ENCODE results near the gene SLCO1B1. TPM values are rescaled to one million over a fixed set of nuclear protein-coding genes. Genes with fewer than 3 reads are reported as not detected.

The SLCO1B1 gene
- total RNA-seq, 1 donor from 2014 or later, result not detected

DNA sequence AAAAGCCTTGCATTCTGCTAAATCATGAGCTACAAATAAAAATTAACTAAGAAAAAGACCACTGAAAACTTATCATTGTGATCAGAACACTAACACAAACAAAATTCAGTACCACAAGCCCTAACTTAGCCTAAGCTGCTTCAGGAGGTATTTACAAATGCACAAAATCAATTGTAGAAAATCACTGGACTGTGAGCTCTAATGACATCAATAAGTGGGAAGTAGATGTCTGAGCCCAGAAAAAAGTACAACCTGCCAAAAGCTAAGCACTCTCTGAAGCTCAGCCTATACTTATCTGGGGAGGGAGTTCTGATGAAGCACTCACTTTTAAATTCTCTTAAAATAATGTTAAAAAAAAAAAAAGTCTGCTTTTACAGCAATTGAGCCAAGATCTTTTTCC, 92.9 kb downstream of the SLCO1B1 start:
- TF ChIP-seq, protein P1, sequence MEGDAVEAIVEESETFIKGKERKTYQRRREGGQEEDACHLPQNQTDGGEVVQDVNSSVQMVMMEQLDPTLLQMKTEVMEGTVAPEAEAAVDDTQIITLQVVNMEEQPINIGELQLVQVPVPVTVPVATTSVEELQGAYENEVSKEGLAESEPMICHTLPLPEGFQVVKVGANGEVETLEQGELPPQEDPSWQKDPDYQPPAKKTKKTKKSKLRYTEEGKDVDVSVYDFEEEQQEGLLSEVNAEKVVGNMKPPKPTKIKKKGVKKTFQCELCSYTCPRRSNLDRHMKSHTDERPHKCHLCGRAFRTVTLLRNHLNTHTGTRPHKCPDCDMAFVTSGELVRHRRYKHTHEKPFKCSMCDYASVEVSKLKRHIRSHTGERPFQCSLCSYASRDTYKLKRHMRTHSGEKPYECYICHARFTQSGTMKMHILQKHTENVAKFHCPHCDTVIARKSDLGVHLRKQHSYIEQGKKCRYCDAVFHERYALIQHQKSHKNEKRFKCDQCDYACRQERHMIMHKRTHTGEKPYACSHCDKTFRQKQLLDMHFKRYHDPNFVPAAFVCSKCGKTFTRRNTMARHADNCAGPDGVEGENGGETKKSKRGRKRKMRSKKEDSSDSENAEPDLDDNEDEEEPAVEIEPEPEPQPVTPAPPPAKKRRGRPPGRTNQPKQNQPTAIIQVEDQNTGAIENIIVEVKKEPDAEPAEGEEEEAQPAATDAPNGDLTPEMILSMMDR (IDR thresholded peaks at IDR 0.05; ENCODE audit: insufficient read depth, low read length, poor library complexity, severe bottlenecking), result no peak
- Histone ChIP-seq H3K27me3 (ENCODE audit: control insufficient read depth, insufficient read depth, low read length) (no peaks in the 10 kb centered on the region), H3K4me3 (ENCODE audit: low read depth, low read length) (no peak overlapping the region), H3K36me3 (ENCODE audit: control insufficient read depth, insufficient read depth, low read length) (no peaks in the 10 kb centered on the region)
- no peak for DNase-seq (ENCODE audit: low read depth)

DNA sequence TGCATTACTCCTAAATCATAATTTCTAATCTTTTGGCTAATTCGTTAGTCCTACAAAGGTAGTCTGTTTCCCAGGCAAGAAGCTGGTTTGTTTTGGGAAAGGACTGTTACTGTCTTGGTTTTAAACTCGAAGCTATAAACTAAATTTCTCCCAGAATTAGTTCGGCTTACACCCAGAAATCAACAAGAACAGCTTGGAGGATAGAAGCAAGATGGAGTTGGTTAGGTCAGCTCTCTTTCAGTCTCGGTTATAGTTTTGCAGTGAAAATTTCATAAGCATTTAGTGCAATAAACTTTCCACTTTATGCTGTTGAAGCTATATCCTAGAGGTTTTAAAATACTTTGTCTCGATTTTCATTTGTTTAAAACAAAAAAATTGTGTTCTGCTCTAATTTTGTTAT, 103.4 kb downstream of the SLCO1B1 start:
- no peak for DNase-seq (ENCODE audit: low read depth)
- TF ChIP-seq, protein P1 (IDR thresholded peaks at IDR 0.05; ENCODE audit: insufficient read depth, low read length, poor library complexity, severe bottlenecking), result no peak

DNA sequence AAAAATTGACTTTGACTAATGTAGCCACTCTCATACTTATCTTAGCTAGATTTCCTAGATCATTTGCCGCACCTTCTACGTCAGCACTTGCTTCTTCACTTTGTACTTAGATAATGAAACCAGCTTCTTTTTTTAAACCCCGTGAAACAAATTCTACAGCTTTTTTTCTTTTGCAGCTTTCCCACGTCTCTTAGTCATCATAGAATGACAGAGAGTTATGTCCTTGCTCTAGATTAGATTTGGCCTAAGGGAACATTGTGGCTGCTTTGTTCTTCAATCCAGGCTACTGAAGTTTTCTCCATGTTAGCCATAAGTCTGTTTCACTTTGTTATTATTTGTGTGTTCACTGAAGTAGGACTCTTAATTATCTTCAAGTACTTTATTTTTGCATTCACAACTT, 108.9 kb downstream of the SLCO1B1 start:
- H3K27me3 ChIP-seq (ENCODE audit: control insufficient read depth, insufficient read depth, low read length), result no peaks in the 10 kb centered on the region
- H3K36me3 ChIP-seq (ENCODE audit: control insufficient read depth, insufficient read depth, low read length), result no peaks in the 10 kb centered on the region
- TF ChIP-seq, protein P1 (IDR thresholded peaks at IDR 0.05; ENCODE audit: insufficient read depth, low read length, poor library complexity, severe bottlenecking), result no peak
- no peak for DNase-seq (ENCODE audit: low read depth)
- no peak overlapping the region for H3K4me3 ChIP-seq (ENCODE audit: low read depth, low read length)

More for the DNA sequence above, 103.4 kb downstream of the SLCO1B1 start:
- Histone ChIP-seq H3K4me3 (ENCODE audit: low read depth, low read length) (no peak overlapping the region), H3K36me3 (ENCODE audit: control insufficient read depth, insufficient read depth, low read length) (no peaks in the 10 kb centered on the region), H3K27me3 (ENCODE audit: control insufficient read depth, insufficient read depth, low read length) (no peaks in the 10 kb centered on the region)

DNA sequence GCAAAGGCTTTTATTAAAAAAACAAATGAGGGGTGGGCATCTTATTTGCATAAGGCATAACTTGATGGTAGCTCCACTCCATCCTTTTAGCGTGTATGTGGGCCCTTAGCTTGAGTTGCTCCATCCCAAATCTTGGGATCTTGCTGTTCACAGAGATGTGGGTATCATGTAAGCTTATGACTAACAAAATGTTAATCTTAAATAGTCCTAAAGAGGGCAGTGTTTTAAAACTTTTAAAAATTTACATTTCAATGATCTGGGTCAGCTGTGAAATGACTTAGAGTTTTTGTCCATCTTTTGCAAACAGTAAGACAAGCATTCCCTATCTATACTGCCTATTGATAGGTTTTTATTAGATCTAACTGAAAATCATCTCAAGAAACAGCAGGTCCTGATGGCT, 117.7 kb downstream of the SLCO1B1 start:
- TF ChIP-seq, protein P1 (IDR thresholded peaks at IDR 0.05; ENCODE audit: insufficient read depth, low read length, poor library complexity, severe bottlenecking), result no peak
- Histone ChIP-seq H3K4me3 (ENCODE audit: low read depth, low read length) (no peak overlapping the region), H3K27me3 (ENCODE audit: control insufficient read depth, insufficient read depth, low read length) (no peaks in the 10 kb centered on the region), H3K36me3 (ENCODE audit: control insufficient read depth, insufficient read depth, low read length) (no peaks in the 10 kb centered on the region)
- no peak for DNase-seq (ENCODE audit: low read depth)

DNA sequence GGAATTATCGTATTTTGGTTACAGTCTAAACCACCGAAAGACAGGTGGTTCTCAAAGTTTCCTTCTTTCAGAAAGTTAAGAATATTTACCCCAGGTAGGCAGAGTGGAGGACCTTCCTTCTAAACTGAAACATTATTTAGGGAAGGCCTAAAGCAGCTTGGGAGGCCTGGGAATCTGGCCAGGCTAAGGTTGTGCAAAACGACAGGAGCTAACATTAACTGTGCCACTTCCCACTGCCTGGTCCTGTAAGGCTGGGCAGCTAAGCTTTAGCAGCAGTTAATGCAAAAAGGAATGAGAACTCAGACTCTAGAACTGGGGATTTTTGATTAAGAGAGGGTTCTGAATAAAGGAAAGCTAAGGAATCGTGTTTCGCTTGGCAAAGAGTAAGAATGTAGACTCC, 121.1 kb downstream of the SLCO1B1 start:
- TF ChIP-seq, protein P1 (IDR thresholded peaks at IDR 0.05; ENCODE audit: insufficient read depth, low read length, poor library complexity, severe bottlenecking), result no peak
- no peak for DNase-seq (ENCODE audit: low read depth)
- Histone ChIP-seq H3K36me3 (ENCODE audit: control insufficient read depth, insufficient read depth, low read length) (no peaks in the 10 kb centered on the region), H3K27me3 (ENCODE audit: control insufficient read depth, insufficient read depth, low read length) (no peaks in the 10 kb centered on the region), H3K4me3 (ENCODE audit: low read depth, low read length) (no peak overlapping the region)

DNA sequence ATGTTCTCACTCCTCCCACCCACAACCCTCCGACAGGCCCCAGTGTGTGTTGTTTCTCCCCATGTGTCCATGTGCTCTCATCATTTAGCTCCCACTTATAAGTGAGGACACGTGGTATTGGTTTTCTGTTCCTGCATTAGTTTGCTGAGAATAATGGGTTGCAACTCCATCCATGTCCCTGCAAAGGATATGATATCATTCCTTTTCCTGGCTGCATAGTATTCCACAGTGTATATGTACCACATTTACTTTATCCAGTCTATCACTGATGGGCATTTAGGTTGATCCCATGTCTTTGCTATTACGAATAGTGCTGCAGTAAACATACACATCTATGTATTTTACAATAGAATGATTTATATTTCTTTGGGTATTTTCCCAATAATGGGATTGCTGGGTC, 126.2 kb downstream of the SLCO1B1 start:
- no peaks in the 10 kb centered on the region for H3K36me3 ChIP-seq (ENCODE audit: control insufficient read depth, insufficient read depth, low read length)
- TF ChIP-seq, protein P1 (IDR thresholded peaks at IDR 0.05; ENCODE audit: insufficient read depth, low read length, poor library complexity, severe bottlenecking), result no peak
- H3K4me3 ChIP-seq (ENCODE audit: low read depth, low read length), result no peak overlapping the region
- H3K27me3 ChIP-seq (ENCODE audit: control insufficient read depth, insufficient read depth, low read length), result no peaks in the 10 kb centered on the region
- DNase-seq (ENCODE audit: low read depth), result no peak

Measured in kidney epithelial cell (primary cell).